M059J (cell line): ENCODE measurements around the gene SYT4. TPM values are rescaled to one million over a fixed set of nuclear protein-coding genes. Genes with fewer than 3 reads are reported as not detected.

ENCODE experiments used
- DNase-seq: peaks from one replicate; pipeline ENCODE4 v3.0.0-alpha.2; 2012; ENCODE audit warnings: low read depth
- total RNA-seq: library from RNA; depleted of rRNA; stranded (reverse); fragments of >200 nt; shearing (Covaris generic); gene quantifications from 2 replicates; pipeline ENCODE4 v1.2.3, GENCODE V29; 2014; rRNA removed

Gene SYT4
- total RNA-seq, 1 experiment from 2014 or later, result 0.67 TPM

DNA sequence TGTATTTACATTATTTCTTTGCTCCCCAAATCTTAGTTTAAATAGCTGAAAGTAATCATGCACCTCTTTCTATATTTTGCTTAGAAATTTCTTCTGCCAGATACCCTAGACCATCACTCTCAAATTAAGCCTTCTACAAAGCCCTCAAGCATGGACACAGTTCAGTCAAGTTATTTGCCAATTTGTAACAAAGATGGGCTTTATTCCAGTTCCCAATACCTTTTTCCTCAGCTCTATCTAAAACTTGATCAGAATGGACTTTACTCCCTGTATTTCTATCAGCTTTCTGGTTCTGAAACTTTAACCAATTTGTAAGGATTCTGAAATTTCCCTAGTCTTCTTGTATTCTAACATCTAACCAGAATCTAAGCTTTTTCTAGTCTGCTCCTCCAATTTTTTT, 56.6 kb downstream of the SYT4 start:
- no peak for DNase-seq

Other genes starting within 250 kb of the SYT4 start
- 0.37 and 0.79 TPM in 2 replicates for gene RIT2, start 161.8 kb downstream of the SYT4 start, total RNA-seq